Measurements from ENCODE around the gene LRBA. TPM values are rescaled to one million over a fixed set of nuclear protein-coding genes. Genes with fewer than 3 reads are reported as not detected.

Gene LRBA
- total and polyA plus RNA-seq, 9 of the 15 experiments (the other 6 are each of a cell fraction or from before 2014, with no cell fraction given) = 24.2 to 88.7 (median 59.7) TPM

GRCh38 chr4:150971901-150972300 lies 43.2 kb downstream of the LRBA start:
- H3K9me3 ChIP-seq (replicated peaks; ENCODE audit: control insufficient read depth, insufficient read depth, low read depth, low read length) = no peaks in the 10 kb centered on the region; the same call in 1 of the 2 replicates
- no peaks in the 10 kb centered on the region for H3K36me3 ChIP-seq (ENCODE audit: control insufficient read depth, insufficient read depth, low read length)
- ATAC-seq = no peak
- H3K27me3 ChIP-seq (ENCODE audit: control insufficient read depth in 2 of 2, insufficient read depth in 2 of 2, low read length in 2 of 2) = no peaks in the 10 kb centered on the region
- BruUV-seq (replicated peaks) = no TSS peak
- H3K79me2 ChIP-seq (ENCODE audit: control insufficient read depth, insufficient read depth, low read length) = peaks cover 93% of the 10 kb centered on the region
- no peaks in the 10 kb centered on the region for H3K9me1 ChIP-seq (ENCODE audit: control insufficient read depth, insufficient read depth, low read length)
- H4K20me1 ChIP-seq (replicated peaks; ENCODE audit: control insufficient read depth, insufficient read depth, low read length) = peaks cover 4% of the 10 kb centered on the region
- no peak overlapping the region for H3K4me3 ChIP-seq
- H3K27ac ChIP-seq (ENCODE audit: extremely low read depth, low read depth, low read length) = no peak overlapping the region
- ChIA-PET POLR2A (interaction anchor here (1.3 to 1.6 kb wide), 2 partner anchors 9 to 10 kb away, joined by 4 to 7 read pairs; no protein-coding TSS in a partner anchor), CTCF (ENCODE audit: low intra/inter-chr PET ratio) (no interaction called here)
- peaks cover 0 to 2% of the 10 kb centered on the region in 2 experiments; a peak in 1 of 5 replicates for H3K4me1 ChIP-seq (replicated peaks in 1 of 2; ENCODE audit: control insufficient read depth in 2 of 2, insufficient read depth in 2 of 2, low read length in 2 of 2)
- in situ Hi-C loops (cut with MboI) (no loop called here), intact Hi-C loops (cut with micrococcal nuclease) (loop anchor here (5.0 kb wide), 1 partner anchor 75 kb away; no protein-coding TSS in a partner anchor)
- FAIRE-seq = no peak
- H3K9ac ChIP-seq (ENCODE audit: insufficient read depth in 1 of 2, low read depth in 2 of 2, low read length in 2 of 2) = no peak overlapping the region
- no peak for DNase-seq (ENCODE audit: extremely low read depth in 1 of 4, low spot score in 3 of 4)
- TF ChIP-seq CCNT2 (IDR thresholded peaks at IDR 0.05; ENCODE audit: borderline replicate concordance, extremely low read depth, insufficient read length, low read depth, low read length) (no peak), POLR2G (IDR thresholded peaks at IDR 0.05; ENCODE audit: low read depth, low read length) (no peak)
- H2AFZ ChIP-seq (ENCODE audit: low read depth, low read length) = no peak overlapping the region
- H3K4me2 ChIP-seq (ENCODE audit: insufficient read depth, low read length) = no peak overlapping the region

GRCh38 chr4:150970685-150971151 lies 44.4 kb downstream of the LRBA start:
- ATAC-seq (no peak), FAIRE-seq (no peak), DNase-seq (ENCODE audit: extremely low read depth in 1 of 4, low spot score in 3 of 4) (no peak)
- Histone ChIP-seq H4K20me1 (replicated peaks; ENCODE audit: control insufficient read depth, insufficient read depth, low read length) (no peaks in the 10 kb centered on the region; the same call in 1 of the 2 replicates), H3K27me3 (ENCODE audit: control insufficient read depth in 2 of 2, insufficient read depth in 2 of 2, low read length in 2 of 2) (no peaks in the 10 kb centered on the region), H3K27ac (ENCODE audit: extremely low read depth, low read depth, low read length) (no peak overlapping the region), H3K9me1 (ENCODE audit: control insufficient read depth, insufficient read depth, low read length) (no peaks in the 10 kb centered on the region), H3K79me2 (ENCODE audit: control insufficient read depth, insufficient read depth, low read length) (peaks cover 94% of the 10 kb centered on the region), H3K9ac (ENCODE audit: insufficient read depth in 1 of 2, low read depth in 2 of 2, low read length in 2 of 2) (no peak overlapping the region), H3K4me3 (no peak overlapping the region), H3K9me3 (replicated peaks; ENCODE audit: control insufficient read depth, insufficient read depth, low read depth, low read length) (no peaks in the 10 kb centered on the region; the same call in 1 of the 2 replicates), H3K4me2 (ENCODE audit: insufficient read depth, low read length) (no peak overlapping the region), H3K4me1 (replicated peaks in 1 of 2; ENCODE audit: control insufficient read depth in 2 of 2, insufficient read depth in 2 of 2, low read length in 2 of 2) (no peaks in the 10 kb centered on the region), H2AFZ (ENCODE audit: low read depth, low read length) (no peak overlapping the region), H3K36me3 (ENCODE audit: control insufficient read depth, insufficient read depth, low read length) (no peaks in the 10 kb centered on the region)
- ChIA-PET POLR2A (interaction anchor here (1.3 to 1.6 kb wide), 2 partner anchors 8 to 10 kb away, joined by 4 to 7 read pairs; no protein-coding TSS in a partner anchor), CTCF (ENCODE audit: low intra/inter-chr PET ratio) (no interaction called here)
- TF ChIP-seq ZKSCAN1 (IDR thresholded peaks at IDR 0.05; ENCODE audit: low read depth, low read length) (peak; percentile 82), ZNF551 (CRISPR knock-in tag; IDR thresholded peaks at IDR 0.05) (no peak), ZHX1 (conservative IDR thresholded peaks at IDR 0.05; ENCODE audit: low read length) (no peak), TAF1 (IDR thresholded peaks at IDR 0.05; ENCODE audit: control insufficient read depth, extremely low read depth, insufficient read depth, low read length, severe bottlenecking) (no peak), ZNF280A (IDR thresholded peaks at IDR 0.05; ENCODE audit: low read depth, partially characterized antibody) (no peak), CBX1 (IDR thresholded peaks at IDR 0.05; ENCODE audit: low read depth) (no peak), CC2D1A (IDR thresholded peaks at IDR 0.05) (no peak)
- in situ Hi-C loops (cut with MboI) = no loop called here
- intact Hi-C loops (cut with micrococcal nuclease) = loop anchor here (5.0 kb wide), 1 partner anchor 77 kb away; no protein-coding TSS in a partner anchor
- no TSS peak for BruUV-seq (replicated peaks)
- 55% methylated on average over 2 of the region's 2 CpGs for WGBS (ENCODE audit: insufficient coverage, low coverage, missing lambda C conversion rate)

Data from K562 (cell line).